GM12878 (cell line): Measurements from ENCODE around the gene FAM9C.

ENCODE experiments used
- CTCF ChIP-seq, 3 experiments: IDR thresholded peaks in 2 of 3; conservative IDR thresholded peaks in 1 of 3; 2 replicates each; pipeline ENCODE4 v1.5.1; 2011; ENCODE audit warnings: low read depth in 3 of 3, low read length in 3 of 3, mild to moderate bottlenecking in 3 of 3, control low read depth in 2 of 3, moderate library complexity in 2 of 3, inconsistent platforms in 1 of 3, mixed read lengths in 1 of 3; ENCODE audit not compliant: control insufficient read depth in 2 of 3, insufficient read depth in 1 of 3; ENCODE audit errors: extremely low read depth in 1 of 3
- EZH2 ChIP-seq: IDR thresholded peaks from 2 replicates; pipeline ENCODE4 v1.6.1; 2012; ENCODE audit warnings: low read depth, mild to moderate bottlenecking, control low read depth, inconsistent platforms, low read length, borderline replicate concordance; ENCODE audit not compliant: control insufficient read depth
- NR2C2 ChIP-seq: IDR thresholded peaks from 2 replicates; pipeline ENCODE4 v1.6.1; 2011; ENCODE audit warnings: borderline replicate concordance, low read depth; ENCODE audit not compliant: control insufficient read depth, insufficient read length
- POLR2A ChIP-seq: IDR thresholded peaks from 2 replicates; pipeline ENCODE4 v1.6.1; 2011; ENCODE audit warnings: low read depth, mild to moderate bottlenecking, low read length
- POLR2AphosphoS5 ChIP-seq: IDR thresholded peaks from 2 replicates; pipeline ENCODE4 v1.6.1; 2011; ENCODE audit warnings: mild to moderate bottlenecking, low read length, inconsistent platforms
- RAD21 ChIP-seq: IDR thresholded peaks from 2 replicates; pipeline ENCODE4 v1.6.1; 2011; ENCODE audit warnings: mild to moderate bottlenecking, low read depth, low read length, moderate library complexity; ENCODE audit not compliant: insufficient read depth
- SP1 ChIP-seq: IDR thresholded peaks from one replicate; pipeline ENCODE4 v1.6.1; 2011; ENCODE audit warnings: low read depth, low read length
- TF ChIP-seq, protein P1 (sequence below): IDR thresholded peaks from 2 replicates; pipeline ENCODE4 v1.6.1; 2012; ENCODE audit warnings: low read depth, low read length, improper control_type of control experiment

- no peak for TF ChIP-seq EZH2
- TF ChIP-seq POLR2AphosphoS5: no peak
- no peak for TF ChIP-seq CTCF (IDR thresholded peaks at IDR 0.05 in 2 of 3, conservative IDR thresholded peaks at IDR 0.05 in 1 of 3; ENCODE audit: control insufficient read depth in 2 of 3, extremely low read depth in 1 of 3, insufficient read depth in 1 of 3, low read depth in 3 of 3, low read length in 3 of 3)
- TF ChIP-seq SP1: no peak
- TF ChIP-seq, protein P1, sequence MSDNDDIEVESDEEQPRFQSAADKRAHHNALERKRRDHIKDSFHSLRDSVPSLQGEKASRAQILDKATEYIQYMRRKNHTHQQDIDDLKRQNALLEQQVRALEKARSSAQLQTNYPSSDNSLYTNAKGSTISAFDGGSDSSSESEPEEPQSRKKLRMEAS: no peak
- no peak for TF ChIP-seq POLR2A
- TF ChIP-seq RAD21: no peak
- TF ChIP-seq NR2C2: no peak
Observed at GRCh38 chrX:13091111-13091765, 46.8 kb upstream of the FAM9C start.
